K562 (cell line): ENCODE results near the gene NRM. TPM values are rescaled to one million over a fixed set of nuclear protein-coding genes. Genes with fewer than 3 reads are reported as not detected.

Experiments used
- ARNT ChIP-seq, 2 experiments: fragments of 450-650 bp; IDR thresholded peaks; 2 replicates each; pipeline ENCODE4 v1.6.1; 2016; ENCODE audit warnings: mild to moderate bottlenecking in 1 of 2
- CC2D1A ChIP-seq: fragments of 450-650 bp; IDR thresholded peaks from 2 replicates; pipeline ENCODE4 v1.6.1; 2017; ENCODE audit warnings: mild to moderate bottlenecking
- DNMT1 ChIP-seq: fragments of 450-650 bp; IDR thresholded peaks from 2 replicates; pipeline ENCODE4 v1.6.1; 2016; ENCODE audit warnings: antibody characterized with exemption, mild to moderate bottlenecking
- FOS ChIP-seq: IDR thresholded peaks from 3 replicates; pipeline ENCODE4 v1.6.1; 2011; ENCODE audit not compliant: insufficient read length; ENCODE audit errors: extremely low read depth
- MECOM ChIP-seq: fragments of 250-450 bp; sonication (Bioruptor Pico); IDR thresholded peaks from 2 replicates; pipeline ENCODE4 v1.8.0; 2022; ENCODE audit warnings: inconsistent platforms
- MXD1 ChIP-seq: fragments of 250-450 bp; sonication (Bioruptor Pico); IDR thresholded peaks from 2 replicates; pipeline ENCODE4 v1.8.0; 2021; ENCODE audit warnings: borderline replicate concordance, mild to moderate bottlenecking, moderate library complexity; ENCODE audit not compliant: poor library complexity, severe bottlenecking
- NR3C1 ChIP-seq: sonication (generic); formaldehyde crosslinking; IDR thresholded peaks from 2 replicates; pipeline ENCODE4 v1.8.1; 2022; ENCODE audit warnings: missing genetic modification reagents
- PYGO2 ChIP-seq: fragments of 450-650 bp; IDR thresholded peaks from 2 replicates; pipeline ENCODE4 v1.6.1; 2016; ENCODE audit warnings: mild to moderate bottlenecking, missing genetic modification characterization, moderate library complexity, missing compliant biosample characterization
- RFX1 ChIP-seq: fragments of 450-650 bp; IDR thresholded peaks from 2 replicates; pipeline ENCODE4 v1.6.1; 2016; ENCODE audit warnings: mild to moderate bottlenecking, moderate library complexity
- RNF219 ChIP-seq: fragments of 250-450 bp; sonication (Bioruptor Pico); IDR thresholded peaks from 2 replicates; pipeline ENCODE4 v1.5.0; 2022; ENCODE audit warnings: mild to moderate bottlenecking
- ZFPM2 ChIP-seq: fragments of 250-450 bp; sonication (Bioruptor Pico); IDR thresholded peaks from 2 replicates; pipeline ENCODE4 v1.5.1; 2022; ENCODE audit warnings: mild to moderate bottlenecking
- ZMIZ1 ChIP-seq, 2 experiments: fragments of 150-350 bp in 1 of 2; IDR thresholded peaks; 2 replicates each; pipeline ENCODE4 v1.6.1; 2012 to 2016; ENCODE audit warnings: low read depth in 2 of 2, low read length in 2 of 2, mild to moderate bottlenecking in 1 of 2, moderate library complexity in 1 of 2
- ZNF311 ChIP-seq: fragments of 250-450 bp; sonication (Bioruptor Pico); IDR thresholded peaks from 2 replicates; pipeline ENCODE4 v1.4.0; 2020; ENCODE audit warnings: mild to moderate bottlenecking, moderate library complexity
- ZNF444 ChIP-seq: fragments of 250-450 bp; sonication (Bioruptor Pico); IDR thresholded peaks from 2 replicates; pipeline ENCODE4 v1.4.0; 2020; ENCODE audit warnings: mild to moderate bottlenecking, moderate library complexity
- ZNF449 ChIP-seq: fragments of 250-450 bp; sonication (Bioruptor Pico); IDR thresholded peaks from 2 replicates; pipeline ENCODE4 v1.8.0; 2022; ENCODE audit warnings: moderate library complexity, mild to moderate bottlenecking, inconsistent platforms
- ZNF75A ChIP-seq: fragments of 450-650 bp; formaldehyde crosslinking; IDR thresholded peaks from 2 replicates; pipeline ENCODE4 v1.4.0; 2020; ENCODE audit warnings: mild to moderate bottlenecking
- polyA plus RNA-seq, 8 experiments: library from polyadenylated mRNA; depleted of rRNA in 4 of 8; stranded (reverse) in 5 of 8; unstranded in 3 of 8; fragments of >200 nt; fragmentation: Nextera tagmentation in 2 of 8; fragmentation: Illumina TruSeq in 1 of 8; extraction: Ambion mirVana in 2 of 8; extraction: Trizol in 1 of 8; gene quantifications; 2 replicates each; pipeline versions ENCODE4 v1.2.1 to v1.2.3, GENCODE V29; 2011 to 2014; ENCODE audit warnings: inconsistent platforms in 1 of 8, missing spikeins in 1 of 8
- total RNA-seq, 7 experiments: library from RNA; depleted of rRNA in 6 of 7; stranded (reverse); fragments of >200 nt in 6 of 7; fragmentation: Illumina TruSeq in 2 of 7; extraction: Trizol in 2 of 7; gene quantifications; 2 replicates each; pipeline versions ENCODE4 v1.2.1 to v1.2.3, GENCODE V29; 2011 to 2021; ENCODE audit warnings: low replicate concordance in 1 of 7
- TF ChIP-seq, protein P1 (sequence below), 2 experiments: fragments of 450-650 bp in 1 of 2; sonication (generic) in 1 of 2; formaldehyde crosslinking in 1 of 2; IDR thresholded peaks in 1 of 2; conservative IDR thresholded peaks in 1 of 2; 2 replicates each; pipeline versions ENCODE4 v1.6.1 to v1.8.1; 2016 to 2023; ENCODE audit warnings: mild to moderate bottlenecking in 2 of 2, moderate library complexity in 2 of 2, inconsistent platforms in 1 of 2, missing genetic modification reagents in 1 of 2
- TF ChIP-seq, protein P2 (sequence below): fragments of 250-450 bp; sonication (Bioruptor Pico); IDR thresholded peaks from 2 replicates; pipeline ENCODE4 v1.5.0; 2021

Gene NRM
- total and polyA plus RNA-seq, 9 of the 15 experiments (the other 6 are each of a cell fraction or from before 2014, with no cell fraction given), result 9.7 to 58.2 (median 18.1) TPM

GRCh38 chr6:30687659-30688431, 2.9 kb downstream of the NRM start (continued):
- TF ChIP-seq DNMT1, result no peak
- TF ChIP-seq CC2D1A, result no peak
- TF ChIP-seq RFX1, result no peak
- TF ChIP-seq ZFPM2 (CRISPR knock-in tag), result no peak
- TF ChIP-seq ARNT (IDR thresholded peaks at IDR 0.05), result no peak
- no peak for TF ChIP-seq PYGO2 (tag)
- no peak for TF ChIP-seq NR3C1
- no peak for TF ChIP-seq ZNF311 (CRISPR knock-in tag)
- TF ChIP-seq FOS, result no peak
- TF ChIP-seq MXD1 (CRISPR knock-in tag), result no peak
- TF ChIP-seq ZNF449 (CRISPR knock-in tag), result no peak
- no peak for TF ChIP-seq ZNF444 (CRISPR knock-in tag)
- no peak for TF ChIP-seq MECOM (CRISPR knock-in tag)
- TF ChIP-seq RNF219 (CRISPR knock-in tag), result no peak
- TF ChIP-seq ZMIZ1 (IDR thresholded peaks at IDR 0.05; ENCODE audit: low read depth in 2 of 2, low read length in 2 of 2), result no peak
- TF ChIP-seq ZNF75A, result no peak
- TF ChIP-seq, protein P1, sequence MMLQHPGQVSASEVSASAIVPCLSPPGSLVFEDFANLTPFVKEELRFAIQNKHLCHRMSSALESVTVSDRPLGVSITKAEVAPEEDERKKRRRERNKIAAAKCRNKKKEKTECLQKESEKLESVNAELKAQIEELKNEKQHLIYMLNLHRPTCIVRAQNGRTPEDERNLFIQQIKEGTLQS (IDR thresholded peaks at IDR 0.05), result no peak
- TF ChIP-seq, protein P1 (CRISPR knock-in tag; conservative IDR thresholded peaks at IDR 0.05), result no peak
- TF ChIP-seq, protein P2, sequence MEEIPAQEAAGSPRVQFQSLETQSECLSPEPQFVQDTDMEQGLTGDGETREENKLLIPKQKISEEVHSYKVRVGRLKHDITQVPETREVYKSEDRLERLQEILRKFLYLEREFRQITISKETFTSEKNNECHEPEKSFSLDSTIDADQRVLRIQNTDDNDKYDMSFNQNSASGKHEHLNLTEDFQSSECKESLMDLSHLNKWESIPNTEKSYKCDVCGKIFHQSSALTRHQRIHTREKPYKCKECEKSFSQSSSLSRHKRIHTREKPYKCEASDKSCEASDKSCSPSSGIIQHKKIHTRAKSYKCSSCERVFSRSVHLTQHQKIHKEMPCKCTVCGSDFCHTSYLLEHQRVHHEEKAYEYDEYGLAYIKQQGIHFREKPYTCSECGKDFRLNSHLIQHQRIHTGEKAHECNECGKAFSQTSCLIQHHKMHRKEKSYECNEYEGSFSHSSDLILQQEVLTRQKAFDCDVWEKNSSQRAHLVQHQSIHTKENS, result no peak
